IMR-90 (cell line): Measurements from ENCODE around the gene ACTRT2. TPM values are rescaled to one million over a fixed set of nuclear protein-coding genes. Genes with fewer than 3 reads are reported as not detected.

Experiments
- ATAC-seq: fragments of 200-7000 bp; cut with Tn5 transposase; 2 replicates; pipeline ENCODE4 v1.9.1; 2020; ENCODE audit warnings: low read depth, mild to moderate bottlenecking, moderate library complexity
- BruUV-seq: library from RNA; stranded (reverse); fragments of 400-500 nt; replicated peaks from 2 replicates; lab custom pipeline; 2021; lab: Mats Ljungman, UMichigan
- CTCF ChIA-PET: fragments of 300-600 bp; formaldehyde crosslinking; extraction: SDS; loops from one replicate; lab custom pipeline; 2021; ENCODE audit warnings: antibody characterized with exemption; lab: Yijun Ruan, JAX
- POLR2A ChIA-PET: fragments of 300-600 bp; sonication (Branson Sonifier 250); formaldehyde crosslinking; loops from one replicate; lab custom pipeline; 2022; ENCODE audit warnings: antibody characterized with exemption; ENCODE audit not compliant: unreplicated experiment; lab: Charles Lee
- DNase-seq: peaks from one replicate; pipeline ENCODE4 v3.0.0; 2013
- H2AFZ ChIP-seq: replicated peaks from 2 replicates; pipeline ENCODE3; 2013; ENCODE audit warnings: low read length, mild to moderate bottlenecking; ENCODE audit not compliant: poor library complexity
- H2AK5ac ChIP-seq: 2 replicates; pipeline ENCODE4 v1.6.1; 2013; ENCODE audit warnings: low read depth, low read length, inconsistent platforms
- H2AK9ac ChIP-seq: replicated peaks from 2 replicates; pipeline ENCODE3; 2013; ENCODE audit warnings: mild to moderate bottlenecking, low read depth, low read length, moderate library complexity; ENCODE audit not compliant: poor library complexity
- H2BK120ac ChIP-seq: 2 replicates; pipeline ENCODE4 v1.6.1; 2013; ENCODE audit warnings: low read depth, low read length, inconsistent platforms
- H2BK15ac ChIP-seq: 3 replicates; pipeline ENCODE4 v1.6.1; 2013; ENCODE audit warnings: low read depth, low read length, inconsistent platforms
- H2BK20ac ChIP-seq: 2 replicates; pipeline ENCODE4 v1.6.1; 2013; ENCODE audit warnings: low read depth, mild to moderate bottlenecking, inconsistent platforms, low read length, moderate library complexity
- H2BK5ac ChIP-seq: 2 replicates; pipeline ENCODE4 v1.6.1; 2013; ENCODE audit warnings: mild to moderate bottlenecking, low read depth, low read length, inconsistent platforms; ENCODE audit not compliant: poor library complexity, severe bottlenecking
- H3K14ac ChIP-seq: replicated peaks from 2 replicates; pipeline ENCODE4 v1.6.1; 2013; ENCODE audit warnings: low read depth, low read length, inconsistent platforms
- H3K18ac ChIP-seq: 2 replicates; pipeline ENCODE4 v1.6.1; 2013; ENCODE audit warnings: low read depth, low read length, control low read depth
- H3K23ac ChIP-seq: 2 replicates; pipeline ENCODE4 v1.6.1; 2013; ENCODE audit warnings: low read depth, low read length, inconsistent platforms
- H3K27ac ChIP-seq: 2 replicates; pipeline ENCODE4 v1.5.1; 2013; ENCODE audit warnings: mild to moderate bottlenecking, control low read depth, low read length; ENCODE audit not compliant: insufficient read depth
- H3K27me3 ChIP-seq: 2 replicates; pipeline ENCODE4 v1.6.1; 2013; ENCODE audit warnings: low read length; ENCODE audit not compliant: control insufficient read depth, insufficient read depth
- H3K36me3 ChIP-seq: 2 replicates; pipeline ENCODE4 v1.6.1; 2013; ENCODE audit warnings: low read length, mixed read lengths; ENCODE audit not compliant: control insufficient read depth, insufficient read depth
- H3K4ac ChIP-seq: 2 replicates; pipeline ENCODE4 v1.6.1; 2013; ENCODE audit warnings: low read depth, low read length, inconsistent platforms
- H3K4me1 ChIP-seq: 2 replicates; pipeline ENCODE4 v1.6.1; 2013; ENCODE audit warnings: low read length, mixed read lengths; ENCODE audit not compliant: control insufficient read depth, insufficient read depth
- H3K4me2 ChIP-seq: 2 replicates; pipeline ENCODE4 v1.6.1; 2013; ENCODE audit warnings: low read depth, mild to moderate bottlenecking, control low read depth, low read length, moderate library complexity
- H3K4me3 ChIP-seq: 2 replicates; pipeline ENCODE4 v1.5.1; 2013; ENCODE audit warnings: low read depth, mild to moderate bottlenecking, control low read depth, low read length, moderate library complexity; ENCODE audit not compliant: insufficient read depth
- H3K56ac ChIP-seq: 2 replicates; pipeline ENCODE4 v1.6.1; 2013; ENCODE audit warnings: low read length, inconsistent platforms; ENCODE audit not compliant: insufficient read depth; ENCODE audit errors: extremely low read depth
- H3K79me1 ChIP-seq, 2 experiments: 2 replicates each; pipeline ENCODE4 v1.6.1; 2013; ENCODE audit warnings: low read length in 2 of 2, inconsistent platforms in 1 of 2, low read depth in 1 of 2
- H3K9ac ChIP-seq: 2 replicates; pipeline ENCODE4 v1.6.1; 2013; ENCODE audit warnings: low read depth, low read length, control low read depth
- H3K9me1 ChIP-seq: 2 replicates; pipeline ENCODE4 v1.6.1; 2013; ENCODE audit warnings: low read length, inconsistent platforms; ENCODE audit not compliant: insufficient read depth
- H3K9me3 ChIP-seq: 2 replicates; pipeline ENCODE4 v1.6.1; 2013; ENCODE audit warnings: low read length; ENCODE audit not compliant: control insufficient read depth, insufficient read depth
- H4K20me1 ChIP-seq: 2 replicates; pipeline ENCODE4 v1.6.1; 2013; ENCODE audit warnings: low read length, inconsistent platforms; ENCODE audit not compliant: insufficient read depth
- H4K5ac ChIP-seq: 2 replicates; pipeline ENCODE4 v1.6.1; 2013; ENCODE audit warnings: mild to moderate bottlenecking, low read depth, low read length, control low read depth
- H4K8ac ChIP-seq, 2 experiments: 2 replicates each; pipeline ENCODE4 v1.6.1; 2013; ENCODE audit warnings: low read depth in 2 of 2, low read length in 2 of 2, control low read depth in 1 of 2, inconsistent platforms in 1 of 2
- H4K91ac ChIP-seq: 2 replicates; pipeline ENCODE4 v1.6.1; 2013; ENCODE audit warnings: low read depth, low read length, inconsistent platforms; ENCODE audit not compliant: insufficient read depth
- FOS ChIP-seq: fragments of 150-350 bp; IDR thresholded peaks from 2 replicates; pipeline ENCODE4 v1.6.1; 2016; ENCODE audit warnings: low read depth, low read length
- RAD21 ChIP-seq: IDR thresholded peaks from 2 replicates; pipeline ENCODE4 v1.6.1; 2012; ENCODE audit warnings: low read length, improper control_type of control experiment
- WGBS, 2 experiments: methylation state at CpG; one replicate each; pipeline versions ENCODE4 v1.1.5 to v1.1.7; 2013; ENCODE audit warnings: missing lambda C conversion rate in 2 of 2; ENCODE audit not compliant: insufficient read length in 1 of 2; ENCODE audit errors: extremely low coverage in 2 of 2; 5-methylcytosine and 5-hydroxymethylcytosine counted together
- dilution Hi-C: fragments of 300-500 bp; cut with HindIII; formaldehyde crosslinking; loops from one replicate; pipeline ENCODE4 v1.14.3; 2018; ENCODE audit warnings: low sequenced_read_pairs; ENCODE audit not compliant: unreplicated experiment
- in situ Hi-C: fragments of 300-500 bp; cut with MboI; formaldehyde crosslinking; loops from 3 replicates; pipeline ENCODE4 v1.14.3; 2019; ENCODE audit warnings: low sequenced_read_pairs, inconsistent platforms, mixed read lengths
- intact Hi-C: fragments of 100-400 bp; cut with micrococcal nuclease; formaldehyde crosslinking; loops from 2 replicates; pipeline ENCODE4 v1.10.0; 2022
- polyA plus RNA-seq, 3 experiments: library from polyadenylated mRNA; depleted of rRNA; stranded (reverse); fragments of >200 nt; gene quantifications; 2 replicates each; pipeline ENCODE4 v1.2.3, GENCODE V29; 2012; ENCODE audit warnings: low replicate concordance in 1 of 3
- total RNA-seq: library from RNA; depleted of rRNA; stranded (reverse); fragments of >200 nt; gene quantifications from 2 replicates; pipeline ENCODE4 v1.2.3, GENCODE V29; 2012

Gene ACTRT2
- total and polyA plus RNA-seq, 2 of the 4 experiments (the other 2 are of a cell fraction), result not detected

DNA sequence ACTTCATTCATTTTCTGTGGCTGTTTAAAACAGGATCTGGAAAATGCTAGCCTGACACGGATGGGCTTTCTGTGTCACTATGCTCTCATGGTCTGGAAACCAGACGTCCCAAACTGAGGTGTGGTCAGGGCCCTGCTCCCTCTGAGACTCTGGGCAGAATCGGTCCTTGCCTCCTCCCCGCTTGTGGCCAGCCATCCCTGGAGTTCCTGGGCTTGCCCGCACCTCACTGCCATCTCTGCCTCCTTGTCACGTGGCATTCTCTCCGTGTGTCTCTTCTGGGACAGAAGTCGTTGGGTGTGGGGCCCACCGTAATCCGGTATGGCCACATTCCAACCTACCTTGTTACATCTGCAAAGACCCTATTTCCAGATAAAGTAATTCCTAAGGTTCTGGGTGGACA lies 10.1 kb upstream of the ACTRT2 start:
- Histone ChIP-seq H4K20me1 (no peaks in the 10 kb centered on the region), H2BK5ac (no peak overlapping the region), H2BK20ac (no peak overlapping the region), H4K5ac (no peak overlapping the region), H2AK9ac (no peak overlapping the region), H3K14ac (no peak overlapping the region), H2BK120ac (no peak overlapping the region), H3K56ac (no peak overlapping the region), H3K9ac (no peak overlapping the region), H3K27me3 (no peaks in the 10 kb centered on the region), H4K8ac (no peak overlapping the region), H3K23ac (no peak overlapping the region), H3K4me1 (no peaks in the 10 kb centered on the region), H3K4me3 (no peak overlapping the region), H2AFZ (no peak overlapping the region), H3K36me3 (no peaks in the 10 kb centered on the region), H3K18ac (no peak overlapping the region), H4K91ac (no peak overlapping the region), H2AK5ac (no peak overlapping the region), H3K4me2 (no peak overlapping the region), H3K4ac (no peak overlapping the region), H2BK15ac (no peak overlapping the region), H3K79me1 (no peaks in the 10 kb centered on the region), H3K27ac (no peak overlapping the region), H3K9me3 (peaks cover 47% of the 10 kb centered on the region), H3K9me1 (no peaks in the 10 kb centered on the region)
- no peak for DNase-seq
- dilution Hi-C loops (no loop called here), in situ Hi-C loops (no loop called here), intact Hi-C loops (no loop called here)
- no TSS peak for BruUV-seq
- ATAC-seq, result no peak
- 63% methylated on average over 6 of the region's 10 CpGs; no CpG with 5 or more reads in 1 of the 2 experiments for WGBS, 2 experiments
- CTCF ChIA-PET, result no interaction called here
- TF ChIP-seq FOS, result no peak
- no peak for TF ChIP-seq RAD21
- POLR2A ChIA-PET, result no interaction called here
